HL-60 (cell line): Measurements from ENCODE around the gene CSNK1G2.

Source experiments
- GABPA ChIP-seq: IDR thresholded peaks from 2 replicates; pipeline ENCODE4 v1.6.1; 2012; ENCODE audit warnings: low read depth
- POLR2AphosphoS5 ChIP-seq: IDR thresholded peaks from 2 replicates; pipeline ENCODE4 v1.6.1; 2012; ENCODE audit warnings: low read depth
- REST ChIP-seq: IDR thresholded peaks from 2 replicates; pipeline ENCODE4 v1.6.1; 2012; ENCODE audit warnings: low read depth; ENCODE audit not compliant: insufficient replicate concordance
- TF ChIP-seq, protein P1 (sequence below): IDR thresholded peaks from one replicate; pipeline ENCODE4 v1.5.1; 2011; ENCODE audit warnings: low read length, control low read depth, inconsistent platforms; ENCODE audit not compliant: insufficient read depth

DNA sequence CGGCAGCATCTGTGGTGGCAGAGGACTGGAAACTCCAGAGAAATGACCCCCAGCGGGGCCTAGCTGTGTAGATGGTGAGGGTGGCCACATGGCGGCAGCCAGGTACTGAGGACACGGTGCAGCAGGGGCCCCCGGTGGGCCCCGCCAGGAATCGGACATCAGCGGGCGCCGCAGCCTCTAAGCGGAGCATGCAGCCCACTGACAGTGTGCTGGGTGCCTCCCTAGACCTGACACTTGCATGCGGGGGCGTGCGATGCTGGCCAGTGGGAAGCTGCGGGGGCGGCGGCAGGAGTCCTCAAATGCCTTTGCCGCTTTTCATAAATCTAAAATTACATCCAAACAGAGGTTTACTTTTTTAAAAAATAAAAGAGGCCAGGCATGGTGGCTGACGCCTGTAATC lies 19.6 kb upstream of the CSNK1G2 start:
- TF ChIP-seq, protein P1, sequence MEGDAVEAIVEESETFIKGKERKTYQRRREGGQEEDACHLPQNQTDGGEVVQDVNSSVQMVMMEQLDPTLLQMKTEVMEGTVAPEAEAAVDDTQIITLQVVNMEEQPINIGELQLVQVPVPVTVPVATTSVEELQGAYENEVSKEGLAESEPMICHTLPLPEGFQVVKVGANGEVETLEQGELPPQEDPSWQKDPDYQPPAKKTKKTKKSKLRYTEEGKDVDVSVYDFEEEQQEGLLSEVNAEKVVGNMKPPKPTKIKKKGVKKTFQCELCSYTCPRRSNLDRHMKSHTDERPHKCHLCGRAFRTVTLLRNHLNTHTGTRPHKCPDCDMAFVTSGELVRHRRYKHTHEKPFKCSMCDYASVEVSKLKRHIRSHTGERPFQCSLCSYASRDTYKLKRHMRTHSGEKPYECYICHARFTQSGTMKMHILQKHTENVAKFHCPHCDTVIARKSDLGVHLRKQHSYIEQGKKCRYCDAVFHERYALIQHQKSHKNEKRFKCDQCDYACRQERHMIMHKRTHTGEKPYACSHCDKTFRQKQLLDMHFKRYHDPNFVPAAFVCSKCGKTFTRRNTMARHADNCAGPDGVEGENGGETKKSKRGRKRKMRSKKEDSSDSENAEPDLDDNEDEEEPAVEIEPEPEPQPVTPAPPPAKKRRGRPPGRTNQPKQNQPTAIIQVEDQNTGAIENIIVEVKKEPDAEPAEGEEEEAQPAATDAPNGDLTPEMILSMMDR: no peak
- TF ChIP-seq REST (no peak), GABPA (no peak), POLR2AphosphoS5 (no peak)
